Fibroblast of mammary gland (primary cell): ENCODE results near the gene SLC1A2.
A peak's percentile ranks its signal among the peaks of the same experiment; 100 is the strongest.

Source experiments
- DNase-seq: peaks from one replicate; pipeline ENCODE4 v3.0.0-alpha.2; 2010; ENCODE audit warnings: low read depth
- H3K4me3 ChIP-seq: 2 replicates; pipeline ENCODE4 v1.5.1; 2011; ENCODE audit warnings: low read depth, mild to moderate bottlenecking, low read length, moderate library complexity; ENCODE audit not compliant: control insufficient read depth
- CTCF ChIP-seq: conservative IDR thresholded peaks from 2 replicates; pipeline ENCODE4 v1.5.1; 2011; ENCODE audit warnings: low read depth, low read length, inconsistent platforms; ENCODE audit not compliant: control insufficient read depth, insufficient read depth

SLC1A2 gene

GRCh38 chr11:35414776-35415175 is 4.6 kb downstream of the SLC1A2 start:
- no peak for TF ChIP-seq CTCF
- DNase-seq = no peak
- H3K4me3 ChIP-seq = no peak overlapping the region

GRCh38 chr11:35414311-35414710 is 5.0 kb downstream of the SLC1A2 start:
- no peak overlapping the region for H3K4me3 ChIP-seq
- DNase-seq = no peak
- TF ChIP-seq CTCF = no peak

DNA sequence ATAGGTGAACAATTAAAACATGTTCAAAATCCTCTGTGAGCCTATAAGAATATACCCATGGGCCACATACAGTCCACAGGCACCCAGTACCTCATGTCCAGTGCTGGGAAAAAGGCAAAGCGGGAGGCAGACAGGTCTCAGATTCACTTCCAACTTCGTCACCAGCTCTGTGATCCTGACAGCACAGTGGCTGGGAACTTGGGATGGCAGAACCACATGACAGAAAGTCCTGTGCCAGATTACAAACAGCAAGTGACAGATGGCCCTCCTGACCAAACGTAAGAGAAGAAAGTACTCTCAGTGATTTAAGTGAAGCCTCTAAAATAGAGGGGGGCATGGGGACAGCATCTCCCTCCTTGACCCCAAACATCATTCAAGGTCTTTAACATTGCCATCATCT is 5.8 kb downstream of the SLC1A2 start:
- DNase-seq = no peak
- TF ChIP-seq CTCF = no peak
- no peak overlapping the region for H3K4me3 ChIP-seq

GRCh38 chr11:35412285-35412684 is 7.1 kb downstream of the SLC1A2 start:
- DNase-seq = peak; percentile 26
- TF ChIP-seq CTCF = peak; percentile 49
- no peak overlapping the region for H3K4me3 ChIP-seq

DNA sequence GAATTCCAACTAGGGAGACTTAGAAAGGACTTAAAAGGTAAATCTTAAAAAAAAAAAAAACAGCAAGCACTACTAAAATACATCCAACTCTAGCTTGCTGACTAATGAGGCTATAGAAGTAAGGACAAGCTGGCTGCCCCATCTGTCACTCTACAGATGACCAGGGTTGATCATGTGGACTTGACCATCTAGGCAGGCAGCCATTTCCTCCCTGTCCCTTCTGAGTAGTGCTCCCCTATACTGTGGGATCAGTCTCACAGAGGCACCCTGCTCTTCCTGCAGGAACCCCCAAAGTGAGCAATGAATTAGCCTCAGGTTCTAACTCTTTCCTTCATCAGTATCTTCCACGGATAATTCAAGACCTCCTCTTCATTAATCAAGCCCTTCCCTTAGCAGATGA is 12.3 kb downstream of the SLC1A2 start:
- DNase-seq = no peak
- H3K4me3 ChIP-seq = no peak overlapping the region
- no peak for TF ChIP-seq CTCF

- no peak overlapping the region for H3K4me3 ChIP-seq
- DNase-seq = peak; percentile 42
- TF ChIP-seq CTCF = peak; percentile 69
Observed at GRCh38 chr11:35404388-35404775, 15.0 kb downstream of the SLC1A2 start.

DNA sequence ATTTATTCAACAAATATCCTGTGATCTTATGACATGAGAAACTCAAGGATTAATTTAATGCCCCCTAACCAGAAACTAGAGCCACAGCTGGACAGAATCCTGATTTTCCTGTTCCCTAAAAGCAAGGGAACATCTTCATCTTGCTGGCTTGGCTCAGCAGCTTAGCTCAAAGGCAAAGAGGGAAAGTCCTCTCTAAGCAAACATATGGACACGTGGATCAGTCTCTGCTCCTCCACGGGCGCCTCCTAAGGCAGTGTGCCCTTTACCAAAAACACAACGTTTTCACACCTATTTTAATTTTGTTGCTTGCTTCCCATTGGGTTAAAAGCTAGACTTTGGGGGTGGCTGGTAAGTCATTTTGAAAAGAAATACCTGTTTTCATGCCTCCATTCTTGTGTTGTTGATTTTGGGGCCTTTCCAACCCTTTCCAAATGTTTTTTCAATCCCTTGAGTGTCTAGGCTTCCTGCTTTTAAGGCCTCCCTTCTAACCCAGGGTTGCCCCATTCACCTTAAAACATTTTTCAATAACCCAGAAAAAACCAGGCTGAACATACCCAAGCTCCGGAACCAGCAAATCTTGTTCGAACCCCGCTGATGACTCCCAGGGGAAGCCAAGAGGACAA is 15.5 kb downstream of the SLC1A2 start:
- no peak overlapping the region for H3K4me3 ChIP-seq
- no peak for DNase-seq
- TF ChIP-seq CTCF = no peak
